CD4-positive, alpha-beta T cell (primary cell): ENCODE data around the gene PIK3CD. TPM values are rescaled to one million over a fixed set of nuclear protein-coding genes. Genes with fewer than 3 reads are reported as not detected.

Experiments used
- ATAC-seq: fragments of 200-7000 bp; cut with Tn5 transposase; one replicate; pipeline ENCODE4 v1.10.0; 2022; ENCODE audit warnings: mild to moderate bottlenecking; ENCODE audit not compliant: poor library complexity
- CTCF ChIA-PET: fragments of 350-600 bp; sonication (Branson Sonifier 250); formaldehyde crosslinking; loops from one replicate; lab custom pipeline; 2021; ENCODE audit warnings: antibody characterized with exemption, inconsistent platforms; lab: Charles Lee
- POLR2A ChIA-PET: fragments of 350-600 bp; sonication (Branson Sonifier 250); formaldehyde crosslinking; loops from one replicate; lab custom pipeline; 2021; ENCODE audit warnings: antibody characterized with exemption, inconsistent platforms; lab: Charles Lee
- DNase-seq, 14 experiments: peaks; one replicate each; pipeline ENCODE4 v3.0.0-alpha.2; 2013 to 2020; ENCODE audit warnings: mixed read lengths in 2 of 14
- H3K27ac ChIP-seq, 2 donors: one replicate each; pipeline versions ENCODE4 v1.5.1 to v1.7.0; 2013; ENCODE audit warnings: low read length in 2 of 2, low read depth in 1 of 2, mild to moderate bottlenecking in 1 of 2
- H3K27me3 ChIP-seq, 2 experiments: 1 replicate in 1 of 2; 2 replicates in 1 of 2; pipeline versions ENCODE4 v1.6.1 to v1.7.0; 2013; ENCODE audit warnings: low read length in 2 of 2, control low read depth in 1 of 2, mild to moderate bottlenecking in 1 of 2, moderate library complexity in 1 of 2; ENCODE audit not compliant: insufficient read depth in 2 of 2, control insufficient read depth in 1 of 2
- H3K36me3 ChIP-seq: one replicate; pipeline ENCODE4 v1.6.1; 2013; ENCODE audit warnings: low read length, control low read depth; ENCODE audit not compliant: insufficient read depth
- H3K4me1 ChIP-seq: one replicate; pipeline ENCODE4 v1.6.1; 2013; ENCODE audit warnings: low read length, control low read depth; ENCODE audit not compliant: insufficient read depth
- H3K4me3 ChIP-seq: one replicate; pipeline ENCODE4 v1.5.1; 2013; ENCODE audit warnings: mild to moderate bottlenecking, low read length, moderate library complexity
- H3K9me3 ChIP-seq, 2 experiments: 1 replicate in 1 of 2; 2 replicates in 1 of 2; pipeline versions ENCODE4 v1.6.1 to v1.7.0; 2013; ENCODE audit warnings: low read length in 2 of 2, mild to moderate bottlenecking in 2 of 2, control low read depth in 1 of 2, moderate library complexity in 1 of 2; ENCODE audit not compliant: control insufficient read depth in 1 of 2, insufficient read depth in 1 of 2
- H3K27ac Mint-ChIP-seq: one replicate; pipeline ENCODE4 v1.8.0; 2020; ENCODE audit warnings: mixed read lengths
- H3K27me3 Mint-ChIP-seq: one replicate; pipeline ENCODE4 v1.8.0; 2021; ENCODE audit warnings: mixed read lengths
- H3K36me3 Mint-ChIP-seq: one replicate; pipeline ENCODE4 v1.8.0; 2021; ENCODE audit warnings: low read depth, mixed read lengths
- H3K4me1 Mint-ChIP-seq: one replicate; pipeline ENCODE4 v1.8.0; 2021; ENCODE audit warnings: low read depth, mixed read lengths
- H3K4me3 Mint-ChIP-seq: one replicate; pipeline ENCODE4 v1.8.0; 2020; ENCODE audit warnings: mild to moderate bottlenecking, mixed read lengths
- H3K9me3 Mint-ChIP-seq: one replicate; pipeline ENCODE4 v1.8.0; 2020; ENCODE audit warnings: mixed read lengths
- CTCF ChIP-seq: fragments of 200-600 bp; IDR thresholded peaks from one replicate; pipeline ENCODE4 v1.8.0; 2022; ENCODE audit warnings: antibody characterized with exemption, mild to moderate bottlenecking
- intact Hi-C, 2 experiments: fragments of 100-400 bp; cut with DNase I in 1 of 2; cut with micrococcal nuclease in 1 of 2; formaldehyde crosslinking; loops; one replicate each; pipeline versions ENCODE4 v1.15.1 to v1.9.0; 2023 to 2025; cut with DNase I, micrococcal nuclease
- total RNA-seq, 174 experiments: library from RNA in 2 of 174; stranded (reverse) in 2 of 174; gene quantifications; one replicate each; pipeline ENCODE4 v1.2.3 and lab custom pipeline; 2021 to 2026

PIK3CD gene
- total RNA-seq, 2 experiments from 2014 or later, result 202 to 213 TPM

DNA sequence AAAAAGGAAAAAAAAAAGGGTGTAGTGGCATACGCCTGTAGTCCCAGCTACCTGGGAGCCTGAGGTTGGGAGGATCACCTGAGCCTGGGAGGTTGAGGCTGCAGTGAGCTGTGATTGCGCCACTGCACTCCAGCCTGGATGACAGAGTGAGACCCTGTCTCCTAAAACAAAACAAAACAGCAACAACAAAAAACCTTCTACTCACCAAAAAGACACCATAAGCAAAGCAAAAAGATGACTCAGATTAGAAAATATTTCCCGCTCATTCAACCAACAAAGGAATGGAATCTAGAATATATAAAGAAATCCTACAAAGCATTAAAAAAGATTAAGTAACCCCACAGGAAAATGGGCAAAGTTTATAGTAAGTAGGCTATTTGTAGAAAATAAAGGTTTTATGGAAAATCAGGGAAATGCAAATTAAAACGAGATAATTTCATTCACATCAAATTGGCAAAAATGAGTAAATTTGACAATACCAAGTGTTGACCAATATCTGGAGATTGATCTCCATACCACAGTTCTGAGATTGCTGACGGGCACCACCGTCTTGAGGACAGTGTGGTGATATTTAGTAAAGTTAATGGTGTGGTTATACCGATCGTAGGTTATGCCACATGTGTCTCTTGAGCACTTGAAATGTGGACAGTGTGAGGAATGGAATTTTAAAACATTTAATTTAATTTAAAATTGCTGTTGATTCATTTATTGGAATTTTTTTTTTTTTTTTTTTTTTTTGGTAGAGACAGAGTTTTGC lies 54.0 kb downstream of the PIK3CD start:
- Histone ChIP-seq H3K36me3 (peaks cover 32% of the 10 kb centered on the region), H3K4me1 (peaks cover 76% of the 10 kb centered on the region), H3K4me3 (no peak overlapping the region), H3K27ac (no peak overlapping the region), H3K27me3 (no peaks in the 10 kb centered on the region), H3K9me3 (no peaks in the 10 kb centered on the region)
- intact Hi-C loops, result no loop called here
- Mint-ChIP-seq H3K4me1 (peaks cover 59% of the 10 kb centered on the region), H3K27me3 (no peaks in the 10 kb centered on the region), H3K36me3 (peaks cover 62% of the 10 kb centered on the region), H3K4me3 (peak overlapping the region; percentile 21), H3K27ac (peak overlapping the region; percentile 75), H3K9me3 (no peaks in the 10 kb centered on the region)
- ChIA-PET CTCF (interaction anchor here (0.7 kb wide), 1 partner anchor 14 kb away, joined by 3 read pairs; no protein-coding TSS in a partner anchor), POLR2A (interaction anchor here (1.3 to 3.0 kb wide), 3 partner anchors 12 to 51 kb away, joined by 3 to 22 read pairs (median 4); no protein-coding TSS in a partner anchor)
- ATAC-seq, result no peak
- TF ChIP-seq CTCF, result no peak
- DNase-seq, result no peak

GRCh38 chr1:9706178-9706577 lies 54.6 kb downstream of the PIK3CD start:
- CTCF ChIA-PET, result no interaction called here
- Histone ChIP-seq H3K27me3 (no peaks in the 10 kb centered on the region), H3K9me3 (no peaks in the 10 kb centered on the region), H3K27ac (no peak overlapping the region), H3K4me1 (peaks cover 72% of the 10 kb centered on the region), H3K36me3 (peaks cover 30% of the 10 kb centered on the region), H3K4me3 (no peak overlapping the region)
- no peak for TF ChIP-seq CTCF
- peaks cover 54% of the 10 kb centered on the region for H3K4me1 Mint-ChIP-seq
- intact Hi-C loops, result no loop called here
- POLR2A ChIA-PET, result no interaction called here
- H3K9me3 Mint-ChIP-seq, result no peaks in the 10 kb centered on the region
- H3K27me3 Mint-ChIP-seq, result no peaks in the 10 kb centered on the region
- ATAC-seq (no peak), DNase-seq (no peak)
- H3K36me3 Mint-ChIP-seq, result peaks cover 62% of the 10 kb centered on the region
- peak overlapping the region; percentile 75 for H3K27ac Mint-ChIP-seq
- peak overlapping the region; percentile 38 for H3K4me3 Mint-ChIP-seq

DNA sequence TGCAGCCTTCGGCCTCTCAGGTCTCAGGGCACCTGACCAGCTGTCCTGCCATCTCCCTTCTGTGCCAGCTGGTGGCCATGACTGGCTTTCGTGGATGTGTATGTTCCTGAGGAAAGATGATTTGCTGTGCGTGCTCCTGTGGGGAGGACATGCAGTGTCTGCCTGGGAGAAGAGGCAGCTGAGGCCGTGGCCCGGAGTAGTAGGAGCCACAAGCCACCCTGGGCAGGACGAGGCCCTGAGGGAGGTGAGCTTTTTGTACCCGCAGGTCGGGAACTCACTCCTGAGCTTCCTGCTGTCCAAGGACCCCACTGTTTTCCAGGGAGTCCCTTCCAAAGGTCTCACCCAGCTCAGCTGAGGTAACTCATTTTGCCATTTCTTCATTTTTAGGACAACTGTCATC lies 58.5 kb downstream of the PIK3CD start:
- TF ChIP-seq CTCF, result no peak
- H3K9me3 Mint-ChIP-seq, result no peaks in the 10 kb centered on the region

More for the DNA sequence above, 58.5 kb downstream of the PIK3CD start:
- H3K27me3 Mint-ChIP-seq, result no peaks in the 10 kb centered on the region
- intact Hi-C loops, result no loop called here
- peaks cover 66% of the 10 kb centered on the region for H3K36me3 Mint-ChIP-seq
- H3K4me3 ChIP-seq, result no peak overlapping the region
- H3K4me3 Mint-ChIP-seq, result no peak overlapping the region
- peaks cover 42% of the 10 kb centered on the region for H3K4me1 Mint-ChIP-seq
- DNase-seq (no peak), ATAC-seq (no peak)
- peak overlapping the region; percentile 76 for H3K27ac Mint-ChIP-seq
- peaks cover 74% of the 10 kb centered on the region for H3K4me1 ChIP-seq
- CTCF ChIA-PET, result interaction anchor here (2.2 kb wide), 1 partner anchor 83 kb away, joined by 8 read pairs; no protein-coding TSS in a partner anchor
- no peaks in the 10 kb centered on the region for H3K9me3 ChIP-seq
- POLR2A ChIA-PET, result interaction anchor here (0.8 kb wide), 1 partner anchor 58 kb away, joined by 3 read pairs; the partner anchor contains the start of gene PIK3CD
- H3K36me3 ChIP-seq, result peaks cover 55% of the 10 kb centered on the region
- peak overlapping the region in 1 of 2 donors; percentile 8 for H3K27ac ChIP-seq
- no peaks in the 10 kb centered on the region for H3K27me3 ChIP-seq
